Vagina (tissue), 2 donors: ENCODE data around the gene AK3.

ENCODE experiments used
- CTCF ChIP-seq, 3 experiments: fragments of 450-650 bp in 2 of 3; fragments of 200-600 bp in 1 of 3; sonication (generic) in 1 of 3; IDR thresholded peaks; one replicate each; pipeline ENCODE4 v1.5.1; 2017 to 2019; ENCODE audit warnings: antibody characterized with exemption in 3 of 3, mild to moderate bottlenecking in 2 of 3, moderate library complexity in 2 of 3
- POLR2AphosphoS5 ChIP-seq, 2 donors: sonication (generic); formaldehyde crosslinking; IDR thresholded peaks; one replicate each; pipeline ENCODE4 v1.9.0; 2017; ENCODE audit warnings: antibody characterized with exemption in 2 of 2, mild to moderate bottlenecking in 2 of 2, low read depth in 1 of 2; ENCODE audit not compliant: insufficient read depth in 1 of 2

DNA sequence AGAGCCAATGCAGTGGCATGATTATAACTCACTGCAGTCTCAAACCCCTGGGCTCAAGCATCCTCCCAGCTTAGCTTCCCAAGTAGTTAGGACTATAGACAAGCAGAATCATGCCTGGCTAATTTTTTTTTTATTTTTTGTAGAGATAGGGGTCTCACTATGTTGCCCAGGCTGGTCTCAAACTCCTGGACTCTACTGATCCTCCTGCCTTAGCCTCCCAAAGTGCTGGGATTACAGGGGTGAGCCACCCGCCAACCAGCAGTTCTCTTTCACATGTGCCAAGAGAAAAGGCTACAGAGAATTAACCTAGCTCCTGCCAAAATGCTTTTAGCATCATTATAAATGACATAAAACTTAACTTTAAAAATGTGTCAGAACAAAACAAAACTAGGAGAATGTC lies 8.1 kb downstream of the AK3 start:
- no peak for TF ChIP-seq POLR2AphosphoS5 (IDR thresholded peaks at IDR 0.05; ENCODE audit: insufficient read depth in 1 of 2, low read depth in 1 of 2)
- TF ChIP-seq CTCF (IDR thresholded peaks at IDR 0.05): no peak
